Stimulated activated CD4-positive, alpha-beta T cell treated with anti-CD3 and anti-CD28 coated beads, Interleukin-2, amount 100 ng/mL, for 4 hours (primary cell): ENCODE data around the gene PCSK5.
"Not testable (repeated sequence)": the region's sequence is repeated elsewhere in the genome, so short reads cannot be mapped to it uniquely, and the experiment has no call there.

Experiments
- DNase-seq: peaks from one replicate; pipeline ENCODE4 v3.0.0-alpha.2; 2020; ENCODE audit warnings: low read depth

PCSK5 gene

GRCh38 chr9:75890472-75891276 lies at the start of gene PCSK5:
Gene PCSK5, plus strand, starts transcription at chr9:75890673. Its CDS starts 509 bp downstream, at chr9:75891182.
- peak; percentile 80 for DNase-seq

- no peak for DNase-seq
Measured at GRCh38 chr9:75844321-75844720, 46.2 kb upstream of the PCSK5 start.

GRCh38 chr9:75845806-75846205 lies 44.7 kb upstream of the PCSK5 start:
- no peak for DNase-seq

GRCh38 chr9:75847085-75847484 lies 43.4 kb upstream of the PCSK5 start:
- no peak for DNase-seq

- no peak for DNase-seq
Measured at GRCh38 chr9:75850459-75851200, 39.8 kb upstream of the PCSK5 start.

GRCh38 chr9:75851917-75852316 lies 38.6 kb upstream of the PCSK5 start:
- no peak for DNase-seq

GRCh38 chr9:75852746-75853145 lies 37.7 kb upstream of the PCSK5 start:
- no peak for DNase-seq

- no peak for DNase-seq
Measured at GRCh38 chr9:75855509-75855908, 35.0 kb upstream of the PCSK5 start.

- DNase-seq: no peak
Measured at GRCh38 chr9:75858497-75859092, 31.9 kb upstream of the PCSK5 start.

GRCh38 chr9:75864266-75864665 lies 26.2 kb upstream of the PCSK5 start:
- no peak for DNase-seq

- peak; percentile 22 for DNase-seq
Measured at GRCh38 chr9:75866273-75866871, 24.1 kb upstream of the PCSK5 start.

- DNase-seq: not testable (repeated sequence)
Measured at GRCh38 chr9:75868526-75868925, 21.9 kb upstream of the PCSK5 start.

- DNase-seq: no peak
Measured at GRCh38 chr9:75869236-75869635, 21.2 kb upstream of the PCSK5 start.

- DNase-seq: no peak
Measured at GRCh38 chr9:75870450-75870849, 20.0 kb upstream of the PCSK5 start.

GRCh38 chr9:75871624-75872023 lies 18.8 kb upstream of the PCSK5 start:
- no peak for DNase-seq

- no peak for DNase-seq
Measured at GRCh38 chr9:75873712-75874111, 16.8 kb upstream of the PCSK5 start.

GRCh38 chr9:75876999-75877640 lies 13.4 kb upstream of the PCSK5 start:
- DNase-seq: no peak

- no peak for DNase-seq
Measured at GRCh38 chr9:75878488-75878860, 12.0 kb upstream of the PCSK5 start.

GRCh38 chr9:75880618-75881017 lies 9.9 kb upstream of the PCSK5 start:
- DNase-seq: no peak

GRCh38 chr9:75881761-75882160 lies 8.7 kb upstream of the PCSK5 start:
- DNase-seq: no peak

GRCh38 chr9:75885652-75886051 lies 4.8 kb upstream of the PCSK5 start:
- no peak for DNase-seq

- no peak for DNase-seq
Measured at GRCh38 chr9:75889577-75889976, 896 bp upstream of the PCSK5 start.
